ENCODE measurements around the gene PDK2.

Gene PDK2

GRCh38 chr17:50141745-50142110 is 46.6 kb downstream of the PDK2 start:
- no peak for DNase-seq (ENCODE audit: insufficient read length, low spot score)
- no peak for TF ChIP-seq POLR2A (IDR thresholded peaks at IDR 0.05; ENCODE audit: low read depth, low read length)
- no peak for FAIRE-seq

GRCh38 chr17:50143461-50144176 is 48.5 kb downstream of the PDK2 start:
- FAIRE-seq = no peak
- no peak for TF ChIP-seq POLR2A (IDR thresholded peaks at IDR 0.05; ENCODE audit: low read depth, low read length)
- DNase-seq (ENCODE audit: insufficient read length, low spot score) = no peak

- FAIRE-seq = no peak
- DNase-seq (ENCODE audit: insufficient read length, low spot score) = no peak
- no peak for TF ChIP-seq POLR2A (IDR thresholded peaks at IDR 0.05; ENCODE audit: low read depth, low read length)
Measured at GRCh38 chr17:50144355-50144754, 49.2 kb downstream of the PDK2 start.

DNA sequence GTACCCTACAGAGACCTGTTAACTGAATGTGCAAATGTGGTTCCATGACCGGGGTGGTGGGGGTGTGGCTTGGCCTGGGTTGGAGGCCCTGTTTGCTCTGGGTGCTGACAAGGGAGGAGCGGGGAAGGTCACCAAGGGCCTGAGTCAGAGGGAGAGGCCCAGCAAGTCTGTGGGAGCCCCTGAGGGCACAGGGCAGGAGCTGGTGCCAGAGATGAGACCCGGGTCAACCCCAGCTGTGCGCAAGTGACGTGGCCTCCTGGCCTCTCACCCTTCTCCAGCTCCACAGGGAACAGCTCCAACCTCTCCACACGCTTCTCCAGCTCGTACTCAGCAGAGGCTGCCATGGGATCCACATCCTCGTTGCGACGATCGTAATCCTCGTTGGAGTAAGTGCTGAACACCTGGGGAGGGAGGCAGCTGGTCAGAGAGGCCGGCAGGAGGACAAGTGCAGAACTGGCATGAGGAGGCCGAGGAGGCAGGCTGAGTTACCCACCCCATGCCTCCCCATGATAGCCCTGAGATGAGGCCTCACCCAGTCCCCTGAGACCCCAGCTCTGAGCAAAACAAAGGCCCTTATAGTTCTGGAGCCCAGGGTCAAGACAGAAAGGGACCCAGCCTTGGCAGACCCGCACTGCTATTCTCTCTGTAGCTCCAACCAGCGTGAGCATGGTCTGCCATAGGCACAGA is 49.8 kb downstream of the PDK2 start:
- TF ChIP-seq POLR2A (IDR thresholded peaks at IDR 0.05; ENCODE audit: low read depth, low read length) = no peak
- DNase-seq (ENCODE audit: insufficient read length, low spot score) (no peak), FAIRE-seq (no peak)

DNA sequence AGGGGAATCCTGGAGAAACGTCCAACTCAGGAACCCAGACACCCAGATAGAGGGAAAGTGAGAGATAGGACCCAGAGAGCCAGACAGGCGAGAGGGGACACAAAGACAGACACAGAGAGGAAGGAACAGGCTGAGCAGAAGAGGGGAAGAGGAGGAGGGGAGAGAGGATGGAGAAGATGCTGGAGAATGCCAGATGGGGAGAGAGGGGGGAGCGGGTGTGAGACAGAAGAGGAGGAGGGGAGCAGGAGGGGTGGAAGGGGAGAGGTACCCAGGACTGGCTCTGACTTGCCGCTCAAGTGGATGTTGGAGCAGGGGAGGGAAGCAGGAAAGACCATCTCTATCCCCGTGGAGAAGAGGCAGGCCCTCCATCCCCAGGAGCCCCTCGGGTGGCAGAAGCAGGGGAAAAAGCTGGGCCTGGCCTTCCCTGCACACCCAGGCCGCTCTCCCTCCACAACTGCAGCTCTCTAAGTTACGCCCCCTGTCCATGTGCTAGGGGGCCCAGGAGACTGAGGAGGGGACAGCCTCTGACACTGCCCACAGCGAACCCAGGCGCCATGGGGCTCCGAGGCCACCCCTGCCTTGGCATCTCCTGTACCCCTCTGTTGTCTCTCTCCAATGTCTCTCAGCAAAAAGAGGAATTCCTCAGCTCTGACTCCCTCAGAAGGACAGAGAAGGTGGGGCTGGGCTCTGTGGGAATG is 50.5 kb downstream of the PDK2 start:
- no peak for FAIRE-seq

GRCh38 chr17:50146230-50146926 is 51.2 kb downstream of the PDK2 start:
- FAIRE-seq = no peak
- TF ChIP-seq POLR2A (IDR thresholded peaks at IDR 0.05; ENCODE audit: low read depth, low read length) = no peak

More for the DNA sequence above, 50.5 kb downstream of the PDK2 start:
- no peak for TF ChIP-seq POLR2A (IDR thresholded peaks at IDR 0.05; ENCODE audit: low read depth, low read length)
- DNase-seq (ENCODE audit: insufficient read length, low spot score) = no peak

DNA sequence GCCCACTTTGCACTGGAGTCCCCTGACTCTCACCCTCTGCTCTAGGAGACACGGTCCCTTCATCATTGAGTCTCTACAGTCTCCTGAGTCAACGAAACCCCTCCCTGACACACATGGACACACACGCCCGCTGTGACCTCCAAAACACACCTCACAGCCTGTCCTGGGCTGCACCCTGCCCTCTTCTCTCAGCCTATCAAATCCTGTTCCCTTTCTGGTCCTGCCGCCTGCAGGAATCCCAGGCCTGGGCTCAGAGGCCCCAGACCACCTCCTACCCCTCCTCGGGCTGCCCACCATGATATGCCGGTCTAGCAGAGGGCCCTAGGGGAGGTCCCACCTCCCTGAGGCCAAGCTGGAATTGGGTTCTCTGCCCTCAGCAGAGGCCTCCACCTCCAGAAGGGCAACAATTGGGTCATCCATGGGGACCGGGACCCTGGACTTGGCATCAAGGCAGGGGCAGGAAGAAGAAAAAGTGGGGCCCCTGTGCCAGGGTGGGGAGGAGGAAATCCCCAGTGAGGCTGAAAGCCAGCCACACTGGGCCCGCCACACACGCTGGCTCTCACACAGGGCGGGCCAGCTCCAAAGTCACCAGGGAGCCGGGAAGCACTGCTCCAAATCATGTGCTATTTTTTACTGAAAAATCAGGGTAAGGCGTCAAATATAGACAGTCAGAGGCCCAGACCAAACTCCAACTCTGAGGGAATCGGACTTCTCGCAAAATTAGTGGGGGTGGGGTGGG is 51.9 kb downstream of the PDK2 start:
- FAIRE-seq (no peak), DNase-seq (ENCODE audit: insufficient read length, low spot score) (no peak)
- TF ChIP-seq POLR2A (IDR thresholded peaks at IDR 0.05; ENCODE audit: low read depth, low read length) = no peak

More at GRCh38 chr17:50146230-50146926, 51.2 kb downstream of the PDK2 start:
- no peak for DNase-seq (ENCODE audit: insufficient read length, low spot score)

GRCh38 chr17:50147841-50148225 is 52.7 kb downstream of the PDK2 start:
- DNase-seq (ENCODE audit: insufficient read length, low spot score) = no peak
- FAIRE-seq = no peak
- no peak for TF ChIP-seq POLR2A (IDR thresholded peaks at IDR 0.05; ENCODE audit: low read depth, low read length)

DNA sequence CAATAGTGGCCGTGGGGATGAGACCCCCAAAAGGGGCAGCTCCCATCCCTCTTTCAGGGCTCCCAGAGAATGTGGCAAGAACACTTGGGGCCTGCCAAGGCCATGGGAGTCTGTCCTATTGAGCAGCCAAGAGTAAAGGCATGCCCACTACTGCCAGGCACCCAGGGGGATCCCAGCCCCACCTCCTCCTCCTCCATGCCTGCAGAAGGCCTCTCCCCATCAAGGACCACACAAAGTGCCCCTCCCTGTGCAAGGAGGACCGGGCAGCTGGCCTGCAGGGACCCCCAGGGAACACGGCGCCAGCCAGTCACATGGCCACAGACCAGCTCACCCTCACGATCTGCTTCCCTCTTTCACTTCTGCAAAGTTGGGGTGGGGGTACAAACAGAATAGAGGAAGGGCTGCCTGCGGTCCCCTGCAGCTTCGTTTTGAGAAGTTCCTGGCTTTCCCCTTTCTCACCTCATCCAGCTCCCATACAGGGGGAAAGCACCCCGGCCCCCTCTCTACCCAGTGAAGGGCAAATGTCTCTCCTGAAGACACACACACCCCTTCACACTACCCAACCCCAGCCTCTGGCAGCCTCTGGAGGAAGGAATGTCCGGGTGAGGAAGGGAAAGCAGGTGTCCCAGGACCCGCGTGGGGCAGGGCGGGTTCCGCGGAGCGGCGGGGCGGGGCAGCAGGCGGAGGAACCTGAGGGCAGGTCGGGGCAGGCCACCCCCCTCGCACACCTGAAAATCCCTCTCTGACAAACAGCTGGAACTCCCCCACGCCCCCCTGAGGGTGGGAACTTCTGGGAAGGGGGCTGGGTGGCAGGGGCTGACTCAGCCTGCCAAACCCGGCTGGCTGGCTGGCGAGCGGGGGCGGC is 53.3 kb downstream of the PDK2 start:
- FAIRE-seq (no peak), DNase-seq (ENCODE audit: insufficient read length, low spot score) (no peak)
- TF ChIP-seq POLR2A (IDR thresholded peaks at IDR 0.05; ENCODE audit: low read depth, low read length) = no peak

- FAIRE-seq (no peak), DNase-seq (ENCODE audit: insufficient read length, low spot score) (no peak)
- 0 out of 2 replicates have a peak, but pooled peaks have one; percentile 8 for TF ChIP-seq POLR2A (IDR thresholded peaks at IDR 0.05; ENCODE audit: low read depth, low read length)
Measured at GRCh38 chr17:50149091-50149416, 53.9 kb downstream of the PDK2 start.

DNA sequence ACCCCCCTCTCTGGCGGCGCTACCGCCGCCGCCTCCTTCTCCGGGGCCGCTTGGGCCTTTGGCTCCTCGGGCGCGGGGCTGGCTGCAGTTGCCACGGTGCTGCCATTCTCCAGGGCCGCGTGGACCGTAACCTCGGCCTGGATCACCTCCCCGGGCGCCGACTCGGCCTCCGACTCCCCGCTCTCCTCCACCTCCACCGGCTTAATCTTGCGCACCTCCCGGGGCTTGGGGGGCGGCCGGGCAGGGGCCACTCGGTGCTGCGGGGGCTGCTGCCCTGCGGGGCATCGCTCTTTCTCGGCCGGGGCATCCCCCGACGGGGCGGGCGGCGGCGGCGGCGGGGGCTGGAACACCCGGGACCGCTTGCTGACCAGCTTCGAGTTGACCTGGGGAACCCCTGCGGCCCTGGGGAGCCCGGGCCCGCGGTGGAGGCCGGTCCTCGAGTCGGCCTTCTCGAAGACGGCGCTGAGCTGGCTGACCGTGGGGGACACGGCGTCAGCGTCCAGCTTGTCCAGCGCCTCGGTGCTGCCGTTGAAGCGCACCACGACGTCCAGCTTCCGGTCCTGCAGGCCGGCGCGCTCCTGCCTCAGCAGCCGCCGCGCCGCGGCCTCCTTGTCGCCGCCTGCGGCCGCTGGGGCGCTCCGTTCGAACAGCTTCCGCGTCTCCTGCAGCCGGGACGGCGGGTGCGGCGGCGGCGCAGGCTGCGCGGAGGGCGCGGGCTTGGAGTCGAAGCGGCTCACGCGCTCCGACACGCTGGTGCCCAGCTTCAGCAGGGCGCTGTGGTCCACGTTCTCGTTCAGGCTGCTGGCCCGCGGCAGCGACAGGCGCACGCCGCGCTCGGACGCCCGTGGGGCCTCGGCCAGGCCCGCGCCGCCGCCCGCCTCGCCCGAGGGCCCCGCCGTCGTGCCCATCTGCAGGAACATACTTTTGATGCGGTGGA is 54.5 kb downstream of the PDK2 start:
- DNase-seq (ENCODE audit: insufficient read length, low spot score) (no peak), FAIRE-seq (no peak)
- TF ChIP-seq POLR2A (IDR thresholded peaks at IDR 0.05; ENCODE audit: low read depth, low read length) = no peak; the same call in 1 of the 2 replicates
